Fibroblast of skin of back (primary cell): ENCODE measurements around the gene INTS1.
A peak's percentile ranks its signal among the peaks of the same experiment; 100 is the strongest.

ENCODE experiments used
- DNase-seq: peaks from one replicate; pipeline ENCODE4 v3.0.0-alpha.2; 2013

INTS1 gene

DNA sequence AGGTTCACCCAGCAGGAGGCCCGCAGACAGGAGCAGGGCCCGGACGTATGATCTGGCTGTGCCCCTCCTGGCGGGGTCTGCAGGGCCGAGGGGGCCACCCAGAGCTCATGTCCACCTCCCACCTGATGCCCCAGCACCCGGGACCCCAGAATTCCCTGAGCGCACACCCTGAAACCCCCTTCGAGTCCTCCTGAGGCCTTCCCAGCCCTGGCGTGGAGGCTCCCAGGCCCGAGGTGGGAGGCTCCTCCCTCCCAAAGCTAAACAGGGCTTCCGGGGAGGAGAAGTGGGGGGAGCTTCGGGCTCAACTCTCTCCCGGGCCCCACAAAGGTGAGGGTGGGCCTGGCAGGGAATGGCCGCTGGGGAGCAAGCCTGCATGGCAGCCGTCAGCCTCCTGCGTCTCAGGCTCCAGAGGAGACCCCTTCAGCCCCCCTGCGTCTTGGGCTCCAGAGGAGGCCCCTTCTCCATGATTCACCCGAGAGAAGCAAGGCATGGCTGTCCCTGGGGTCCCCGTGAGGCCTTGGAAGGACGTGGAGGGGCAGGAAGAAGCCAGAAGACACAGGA, 75.2 kb downstream of the INTS1 start:
- peak; percentile 16 for DNase-seq

DNA sequence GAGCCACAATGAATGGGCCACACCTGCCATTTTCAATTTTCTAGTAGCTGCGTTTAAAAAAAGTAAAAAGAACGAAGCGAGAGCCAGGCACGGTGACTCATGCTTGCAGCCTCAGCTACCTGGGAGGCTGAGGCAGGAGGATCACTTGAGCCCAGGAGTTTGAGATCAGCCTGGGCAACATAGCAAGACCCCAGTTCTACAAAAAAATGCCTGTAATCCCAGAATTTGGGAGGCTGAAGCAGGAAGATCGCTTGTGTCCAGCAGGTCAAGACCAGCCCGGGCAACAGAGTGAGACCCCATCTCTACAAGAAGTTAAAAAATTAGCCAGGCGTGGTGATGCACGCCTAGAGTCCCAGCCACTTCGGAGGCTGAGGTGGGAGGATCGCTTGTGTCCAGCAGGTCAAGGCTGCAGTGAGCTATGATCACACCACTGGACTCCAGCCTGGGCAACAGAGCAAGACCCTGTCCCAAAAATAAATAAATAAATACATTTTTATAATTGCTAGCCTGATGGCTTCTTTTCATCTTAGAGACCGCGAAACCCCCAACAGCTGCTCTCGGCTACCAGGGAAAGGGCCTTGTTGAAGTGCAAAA, 77.0 kb downstream of the INTS1 start:
- DNase-seq: no peak

GRCh38 chr7:1426474-1426873, 77.7 kb downstream of the INTS1 start:
- DNase-seq: no peak

DNA sequence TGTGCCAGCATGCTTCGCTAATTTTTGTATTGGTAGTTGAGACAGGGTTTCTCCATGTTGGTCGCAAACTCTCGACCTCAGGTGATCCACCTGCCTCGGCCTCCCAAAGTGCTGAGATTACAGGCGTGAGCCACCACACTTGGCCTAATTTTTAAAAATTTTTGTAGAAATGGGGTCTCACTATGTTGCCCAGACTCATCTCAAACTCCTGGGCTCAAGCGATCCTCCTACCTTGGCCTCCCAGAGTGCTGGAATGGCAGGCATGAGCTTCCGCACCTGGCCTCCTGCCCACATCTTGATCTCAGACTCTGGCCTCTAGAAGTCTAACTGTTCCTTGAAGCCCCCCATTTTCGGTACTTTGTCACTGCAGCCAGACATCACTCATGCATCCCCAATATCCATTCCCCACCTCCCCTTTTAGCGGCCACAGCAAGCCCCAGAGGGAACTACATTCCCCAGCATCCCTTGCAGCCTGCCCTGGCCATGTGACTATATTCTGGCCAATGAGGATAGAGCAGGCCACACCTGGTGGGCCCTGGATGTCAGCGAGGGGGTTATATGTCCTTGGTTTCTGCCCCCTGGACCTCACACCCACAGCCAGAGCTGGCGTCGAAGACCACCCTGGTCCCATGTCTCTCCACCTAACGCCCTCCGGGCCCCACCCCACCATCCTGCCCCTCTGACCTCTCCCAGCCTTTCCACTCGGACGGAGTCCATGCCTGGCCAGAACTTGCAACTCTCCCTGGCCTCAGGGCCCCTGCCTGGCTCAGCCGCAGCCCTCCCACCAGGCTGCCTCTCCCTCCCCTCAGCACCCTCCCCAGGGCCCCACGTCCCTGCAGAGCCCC, 78.7 kb downstream of the INTS1 start:
- peak; percentile 20 for DNase-seq

DNA sequence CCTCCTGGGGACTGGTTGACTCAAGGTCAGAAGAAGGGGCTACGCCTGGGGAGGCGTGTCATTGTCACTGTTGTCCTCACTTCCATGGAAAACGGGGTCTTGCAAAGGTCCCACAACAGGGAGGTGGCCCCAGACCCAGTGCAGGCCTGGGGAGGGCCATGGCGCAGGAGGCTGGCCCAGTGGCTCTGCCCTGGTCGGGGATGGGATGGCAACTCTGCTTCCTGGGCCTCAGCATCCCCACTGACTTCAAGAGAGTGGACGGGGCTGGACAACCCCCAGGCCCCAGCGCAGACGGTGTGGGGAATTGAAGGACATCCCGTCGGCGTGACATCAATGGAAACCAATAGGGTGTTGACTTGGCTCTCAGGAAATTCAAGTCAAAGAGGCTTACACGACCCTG, 80.1 kb downstream of the INTS1 start:
- no peak for DNase-seq

GRCh38 chr7:1423264-1423811, 80.9 kb downstream of the INTS1 start:
- DNase-seq: no peak

DNA sequence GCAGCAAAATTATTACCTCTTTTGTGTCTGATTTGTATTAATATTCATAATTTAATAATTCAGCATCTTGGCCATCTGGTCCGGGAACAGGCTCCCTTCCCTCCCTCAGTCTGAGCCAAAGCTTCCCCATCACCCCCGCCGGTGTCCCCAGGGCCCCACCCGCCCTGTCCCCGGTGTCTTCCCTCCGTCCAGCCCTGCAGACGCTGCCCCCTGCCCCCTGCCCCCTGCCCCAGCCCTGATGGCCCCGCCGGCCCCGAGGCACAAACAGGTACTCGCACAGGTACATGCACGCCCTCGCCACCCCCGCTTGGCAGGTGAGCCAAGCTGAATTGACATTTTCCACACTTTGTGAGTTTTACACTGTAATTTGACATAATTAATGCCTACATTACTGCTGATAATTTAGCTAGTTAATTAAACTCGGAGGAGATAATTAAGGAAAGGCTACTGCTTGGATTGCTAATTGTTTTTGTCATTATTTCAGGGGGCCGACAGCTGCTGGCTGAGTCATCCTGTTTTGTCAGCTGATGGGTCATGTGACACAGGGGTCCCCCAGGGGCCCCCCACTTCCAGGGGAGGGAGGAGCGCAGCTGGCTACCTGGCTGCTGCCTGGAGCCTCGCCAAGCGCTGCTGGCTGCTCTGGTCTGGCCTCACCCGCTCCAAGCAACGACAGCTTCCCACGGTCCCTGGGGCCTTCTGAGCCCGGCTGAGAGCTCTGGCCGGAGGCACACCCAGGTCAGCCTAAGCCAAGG, 81.5 kb downstream of the INTS1 start:
- no peak for DNase-seq

- DNase-seq: no peak
These were observed 82.2 kb downstream of the INTS1 start for GRCh38 chr7:1421946-1422345.

GRCh38 chr7:1421020-1421790, 83.0 kb downstream of the INTS1 start:
- no peak for DNase-seq
